ENCODE data around the gene TIMM29. TPM values are rescaled to one million over a fixed set of nuclear protein-coding genes. Genes with fewer than 3 reads are reported as not detected.

Gene TIMM29
- total RNA-seq, 3 donors from 2014 or later (not counting 1 experiment from before 2014, with no cell fraction given) = 20.7 to 30.9 (median 24.1) TPM

GRCh38 chr19:10923260-10924112 lies 5.1 kb upstream of the TIMM29 start:
- 96% methylated on average over 29 of the region's 29 CpGs for WGBS (ENCODE audit: insufficient coverage)
- Mint-ChIP-seq H3K4me3 (no peak overlapping the region), H3K4me1 (peaks cover 0 to 23% of the 10 kb centered on the region in 2 donors), H3K36me3 (no peaks in the 10 kb centered on the region), H3K27me3 (ENCODE audit: low read depth in 2 of 2) (no peaks in the 10 kb centered on the region), H3K27ac (no peak overlapping the region), H3K9me3 (no peaks in the 10 kb centered on the region)
- no peaks in the 10 kb centered on the region for H3K9me3 ChIP-seq (ENCODE audit: control insufficient read depth, insufficient read depth, low read length)
- no peak for TF ChIP-seq CTCF (IDR thresholded peaks at IDR 0.05)
- ATAC-seq (no peak), DNase-seq (no peak)
- no peak overlapping the region for H3K27ac ChIP-seq (ENCODE audit: low read length)
- H3K4me3 ChIP-seq (ENCODE audit: low read length) = no peak overlapping the region
- H3K27me3 ChIP-seq (ENCODE audit: control insufficient read depth, insufficient read depth, low read length) = no peaks in the 10 kb centered on the region
- intact Hi-C loops (cut with micrococcal nuclease) = no loop called here
- peaks cover 23% of the 10 kb centered on the region for H3K36me3 ChIP-seq (ENCODE audit: control insufficient read depth, insufficient read depth, low read length)
- H3K4me1 ChIP-seq (ENCODE audit: control insufficient read depth, insufficient read depth, low read length) = peaks cover 13% of the 10 kb centered on the region

GRCh38 chr19:10924597-10924996 lies 4.0 kb upstream of the TIMM29 start:
- H3K4me1 ChIP-seq (ENCODE audit: control insufficient read depth, insufficient read depth, low read length) = peaks cover 18% of the 10 kb centered on the region
- Mint-ChIP-seq H3K4me3 (no peak overlapping the region), H3K36me3 (no peaks in the 10 kb centered on the region), H3K4me1 (peaks cover 5 to 27% of the 10 kb centered on the region in 2 donors), H3K9me3 (no peaks in the 10 kb centered on the region), H3K27ac (no peak overlapping the region), H3K27me3 (ENCODE audit: low read depth in 2 of 2) (no peaks in the 10 kb centered on the region)
- intact Hi-C loops (cut with micrococcal nuclease) = no loop called here
- no peak overlapping the region for H3K27ac ChIP-seq (ENCODE audit: low read length)
- H3K4me3 ChIP-seq (ENCODE audit: low read length) = no peak overlapping the region
- no peak for TF ChIP-seq CTCF (IDR thresholded peaks at IDR 0.05)
- H3K27me3 ChIP-seq (ENCODE audit: control insufficient read depth, insufficient read depth, low read length) = no peaks in the 10 kb centered on the region
- DNase-seq = no peak
- H3K9me3 ChIP-seq (ENCODE audit: control insufficient read depth, insufficient read depth, low read length) = no peaks in the 10 kb centered on the region
- 89% methylated on average over 13 of the region's 13 CpGs for WGBS (ENCODE audit: insufficient coverage)
- no peak for ATAC-seq
- H3K36me3 ChIP-seq (ENCODE audit: control insufficient read depth, insufficient read depth, low read length) = peaks cover 22% of the 10 kb centered on the region

- peak in 1 of 2 donors; percentile 41 for DNase-seq
- intact Hi-C loops (cut with micrococcal nuclease) = no loop called here
- TF ChIP-seq CTCF (IDR thresholded peaks at IDR 0.05) = no peak
- H3K27me3 ChIP-seq (ENCODE audit: control insufficient read depth, insufficient read depth, low read length) = no peaks in the 10 kb centered on the region
- H3K9me3 ChIP-seq (ENCODE audit: control insufficient read depth, insufficient read depth, low read length) = no peaks in the 10 kb centered on the region
- peak overlapping the region; percentile 74 to 89 for H3K27ac Mint-ChIP-seq
- H3K4me1 ChIP-seq (ENCODE audit: control insufficient read depth, insufficient read depth, low read length) = peaks cover 26% of the 10 kb centered on the region
- no peaks in the 10 kb centered on the region for H3K27me3 Mint-ChIP-seq (ENCODE audit: low read depth in 2 of 2)
- peak overlapping the region; percentile 69 for H3K27ac ChIP-seq (ENCODE audit: low read length)
- H3K36me3 Mint-ChIP-seq = no peaks in the 10 kb centered on the region
- no peaks in the 10 kb centered on the region for H3K9me3 Mint-ChIP-seq
- peak overlapping the region; percentile 92 for H3K4me3 Mint-ChIP-seq
- 9% methylated on average over 47 of the region's 47 CpGs for WGBS (ENCODE audit: insufficient coverage)
- peak overlapping the region; percentile 89 for H3K4me3 ChIP-seq (ENCODE audit: low read length)
- ATAC-seq = peak in 1 of 3 donors; percentile 1
- peaks cover 7 to 34% of the 10 kb centered on the region in 2 donors for H3K4me1 Mint-ChIP-seq
- H3K36me3 ChIP-seq (ENCODE audit: control insufficient read depth, insufficient read depth, low read length) = peaks cover 13% of the 10 kb centered on the region
Measured at GRCh38 chr19:10927730-10928562, 665 bp upstream of the TIMM29 start.

All from natural killer cell (primary cell).